Endothelial cell (in vitro differentiated cells): ENCODE data around the gene SNX25. TPM values are rescaled to one million over a fixed set of nuclear protein-coding genes. Genes with fewer than 3 reads are reported as not detected.
"Not testable (repeated sequence)": the region's sequence is repeated elsewhere in the genome, so short reads cannot be mapped to it uniquely, and the experiment has no call there.

Experiments
- DNase-seq: peaks from one replicate; pipeline ENCODE4 v3.0.0; 2021; ENCODE audit warnings: low spot score
- H3K27ac Mint-ChIP-seq: one replicate; pipeline ENCODE4 v1.8.0; 2021; ENCODE audit warnings: mixed read lengths, inconsistent platforms; ENCODE audit not compliant: unreplicated experiment
- H3K27me3 Mint-ChIP-seq: one replicate; pipeline ENCODE4 v1.8.0; 2021; ENCODE audit warnings: mild to moderate bottlenecking, moderate library complexity, mixed read lengths, inconsistent platforms; ENCODE audit not compliant: unreplicated experiment
- H3K36me3 Mint-ChIP-seq: one replicate; pipeline ENCODE4 v1.8.0; 2021; ENCODE audit warnings: mild to moderate bottlenecking, low read depth, mixed read lengths, inconsistent platforms; ENCODE audit not compliant: unreplicated experiment
- H3K4me1 Mint-ChIP-seq: one replicate; pipeline ENCODE4 v1.8.0; 2021; ENCODE audit warnings: mild to moderate bottlenecking, mixed read lengths, inconsistent platforms; ENCODE audit not compliant: unreplicated experiment
- H3K4me3 Mint-ChIP-seq: one replicate; pipeline ENCODE4 v1.8.0; 2021; ENCODE audit warnings: mild to moderate bottlenecking, mixed read lengths, inconsistent platforms; ENCODE audit not compliant: unreplicated experiment
- H3K9me3 Mint-ChIP-seq: one replicate; pipeline ENCODE4 v1.8.0; 2021; ENCODE audit warnings: mixed read lengths, inconsistent platforms; ENCODE audit not compliant: unreplicated experiment
- total RNA-seq: library from RNA; stranded (reverse); fragmentation: NEBNext Ultra II Directional; extraction: Animal tissue kit (Norgen Biotek cat#: 25700); gene quantifications from one replicate; pipeline ENCODE4 v1.2.1, GENCODE V29; 2021; ENCODE audit not compliant: unreplicated experiment
- TF ChIP-seq, protein P1 (sequence below): fragments of 200-600 bp; sonication (generic); IDR thresholded peaks from one replicate; pipeline ENCODE4 v1.5.0; 2021; ENCODE audit warnings: antibody characterized with exemption; ENCODE audit not compliant: unreplicated experiment

The SNX25 gene
- total RNA-seq, 1 donor from 2014 or later, result 19.3 TPM

DNA sequence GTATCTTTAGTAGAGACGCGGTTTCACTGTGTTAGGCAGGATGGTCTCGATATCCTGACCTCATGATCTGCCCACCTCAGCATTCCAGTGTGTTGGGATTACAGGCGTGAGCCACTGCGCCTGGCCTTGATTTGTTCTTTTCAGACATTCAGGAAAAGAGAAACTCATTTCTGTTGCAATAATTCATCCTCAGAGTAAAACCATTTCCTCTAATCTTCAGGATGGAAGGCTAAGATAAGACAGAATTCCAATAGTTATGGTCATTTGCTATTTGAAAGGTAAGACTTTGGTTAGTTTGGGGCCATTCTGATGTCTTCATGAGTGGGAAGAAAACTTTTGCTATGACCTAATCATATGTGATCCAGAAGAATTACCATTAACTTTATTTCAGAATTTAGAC is 103.3 kb downstream of the SNX25 start:
- Mint-ChIP-seq H3K9me3 (no peaks in the 10 kb centered on the region), H3K4me3 (peak overlapping the region; percentile 19), H3K27me3 (no peaks in the 10 kb centered on the region), H3K36me3 (peaks cover 44% of the 10 kb centered on the region), H3K27ac (no peak overlapping the region), H3K4me1 (peaks cover 14% of the 10 kb centered on the region)
- TF ChIP-seq, protein P1, sequence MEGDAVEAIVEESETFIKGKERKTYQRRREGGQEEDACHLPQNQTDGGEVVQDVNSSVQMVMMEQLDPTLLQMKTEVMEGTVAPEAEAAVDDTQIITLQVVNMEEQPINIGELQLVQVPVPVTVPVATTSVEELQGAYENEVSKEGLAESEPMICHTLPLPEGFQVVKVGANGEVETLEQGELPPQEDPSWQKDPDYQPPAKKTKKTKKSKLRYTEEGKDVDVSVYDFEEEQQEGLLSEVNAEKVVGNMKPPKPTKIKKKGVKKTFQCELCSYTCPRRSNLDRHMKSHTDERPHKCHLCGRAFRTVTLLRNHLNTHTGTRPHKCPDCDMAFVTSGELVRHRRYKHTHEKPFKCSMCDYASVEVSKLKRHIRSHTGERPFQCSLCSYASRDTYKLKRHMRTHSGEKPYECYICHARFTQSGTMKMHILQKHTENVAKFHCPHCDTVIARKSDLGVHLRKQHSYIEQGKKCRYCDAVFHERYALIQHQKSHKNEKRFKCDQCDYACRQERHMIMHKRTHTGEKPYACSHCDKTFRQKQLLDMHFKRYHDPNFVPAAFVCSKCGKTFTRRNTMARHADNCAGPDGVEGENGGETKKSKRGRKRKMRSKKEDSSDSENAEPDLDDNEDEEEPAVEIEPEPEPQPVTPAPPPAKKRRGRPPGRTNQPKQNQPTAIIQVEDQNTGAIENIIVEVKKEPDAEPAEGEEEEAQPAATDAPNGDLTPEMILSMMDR, result no peak
- no peak for DNase-seq

DNA sequence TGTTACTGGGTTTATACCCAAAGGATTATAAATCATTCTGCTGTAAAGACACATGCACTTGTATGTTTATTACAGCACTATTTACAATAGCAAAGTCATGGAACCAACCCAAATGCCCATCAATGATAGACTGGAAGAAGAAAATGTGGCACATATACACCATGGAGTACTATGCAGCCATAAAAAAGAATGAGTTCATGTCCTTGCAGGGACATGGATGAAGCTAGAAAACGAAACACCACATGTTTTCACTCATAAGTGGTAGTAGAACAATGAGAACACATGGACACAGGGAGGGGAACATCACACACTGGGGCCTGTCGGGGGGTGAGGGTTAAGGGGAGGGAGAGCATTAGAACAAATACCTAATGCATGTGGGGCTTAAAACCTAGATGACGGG is 108.1 kb downstream of the SNX25 start:
- Mint-ChIP-seq H3K4me1 (peaks cover 21% of the 10 kb centered on the region), H3K36me3 (peaks cover 39% of the 10 kb centered on the region)
- H3K9me3 Mint-ChIP-seq, DNase-seq, H3K4me3 Mint-ChIP-seq, H3K27ac Mint-ChIP-seq, H3K27me3 Mint-ChIP-seq: not testable (repeated sequence)

DNA sequence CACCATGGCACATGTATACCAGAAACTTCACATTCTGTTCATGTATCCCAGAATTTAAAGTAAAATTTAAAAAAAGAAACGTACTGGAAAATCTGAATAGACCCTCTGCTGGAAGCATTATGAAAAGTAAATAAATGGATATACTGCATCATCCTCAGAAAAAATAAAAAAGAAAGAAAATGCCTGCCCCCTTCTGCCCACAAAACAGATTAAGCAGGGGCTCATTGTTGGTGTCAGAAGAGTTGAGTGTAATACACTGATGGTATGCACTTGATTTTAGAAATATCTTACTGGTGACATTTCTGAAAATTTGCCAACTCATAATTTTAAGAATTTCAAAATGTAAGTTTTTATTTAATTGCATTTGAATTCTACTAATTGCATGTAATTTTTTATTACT is 108.5 kb downstream of the SNX25 start:
- Mint-ChIP-seq H3K27me3 (no peaks in the 10 kb centered on the region), H3K27ac (no peak overlapping the region), H3K4me1 (peaks cover 17% of the 10 kb centered on the region), H3K4me3 (no peak overlapping the region), H3K9me3 (no peaks in the 10 kb centered on the region), H3K36me3 (peaks cover 42% of the 10 kb centered on the region)
- TF ChIP-seq, protein P1, result no peak
- no peak for DNase-seq

DNA sequence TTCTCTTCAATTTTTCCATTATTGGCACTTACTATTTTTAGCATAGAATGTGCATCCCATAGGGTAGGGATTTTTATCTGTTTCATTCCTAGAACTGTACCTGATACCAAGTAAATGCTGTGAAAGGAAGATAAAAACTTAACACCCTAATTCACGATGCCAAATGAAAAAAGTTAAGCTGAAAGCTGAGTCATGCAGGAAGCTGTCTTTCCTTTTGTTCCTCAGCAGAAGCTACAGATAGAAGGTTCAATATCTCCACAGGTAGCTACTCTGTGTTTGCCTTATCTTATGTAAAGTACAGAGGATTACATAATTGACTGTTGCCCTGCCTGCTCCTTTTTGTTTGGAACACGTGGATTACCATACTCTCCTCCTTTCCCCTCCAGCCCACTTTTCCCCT is 109.3 kb downstream of the SNX25 start:
- Mint-ChIP-seq H3K36me3 (peaks cover 44% of the 10 kb centered on the region), H3K4me1 (peaks cover 11% of the 10 kb centered on the region), H3K27me3 (no peaks in the 10 kb centered on the region), H3K27ac (peak overlapping the region; percentile 92), H3K4me3 (no peak overlapping the region), H3K9me3 (no peaks in the 10 kb centered on the region)
- DNase-seq, result no peak
- TF ChIP-seq, protein P1, result no peak

DNA sequence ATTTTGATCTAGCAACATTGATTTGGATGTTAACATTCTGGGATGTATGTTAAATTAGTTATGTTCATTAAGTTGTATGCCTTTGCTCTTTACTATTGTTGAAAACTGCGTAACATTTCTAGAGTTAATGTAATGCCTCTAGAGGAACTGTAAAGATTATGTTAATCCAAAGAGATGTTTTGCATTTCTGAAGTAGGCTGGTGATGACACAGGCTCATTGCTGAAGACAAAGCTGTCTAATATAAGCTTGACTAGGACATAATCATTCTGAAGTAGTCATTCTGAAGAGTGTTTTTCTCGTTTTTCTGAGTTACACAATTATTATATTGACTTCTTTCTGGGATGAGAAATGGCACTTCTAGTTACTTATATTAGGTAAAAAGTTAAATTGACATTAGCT is 113.4 kb downstream of the SNX25 start:
- Mint-ChIP-seq H3K4me3 (no peak overlapping the region), H3K27ac (no peak overlapping the region), H3K36me3 (peaks cover 33% of the 10 kb centered on the region), H3K9me3 (no peaks in the 10 kb centered on the region), H3K27me3 (peaks cover 3% of the 10 kb centered on the region), H3K4me1 (peaks cover 7% of the 10 kb centered on the region)
- TF ChIP-seq, protein P1, result no peak
- DNase-seq, result no peak

DNA sequence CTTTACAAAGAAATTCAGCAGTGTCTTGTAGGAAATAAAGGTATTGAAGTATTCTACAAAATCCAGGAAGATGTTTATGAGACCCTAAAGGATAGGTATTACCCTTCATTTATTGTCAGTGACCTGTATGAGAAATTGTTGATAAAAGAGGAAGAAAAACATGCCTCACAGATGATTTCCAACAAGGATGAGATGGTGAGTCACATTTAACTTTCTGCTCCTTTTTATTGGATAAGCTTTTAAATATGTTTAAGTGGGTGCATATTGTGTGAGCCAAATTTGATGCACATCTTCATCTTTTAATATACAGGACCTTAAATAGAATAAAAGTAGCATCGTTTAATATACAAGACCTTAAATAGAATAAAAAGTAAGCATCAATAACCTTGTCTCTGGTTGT is 114.2 kb downstream of the SNX25 start:
- H3K9me3 Mint-ChIP-seq, result no peaks in the 10 kb centered on the region
- no peak overlapping the region for H3K4me3 Mint-ChIP-seq
- DNase-seq, result no peak
- peaks cover 3% of the 10 kb centered on the region for H3K4me1 Mint-ChIP-seq
- TF ChIP-seq, protein P1, result no peak
- peaks cover 37% of the 10 kb centered on the region for H3K36me3 Mint-ChIP-seq
- H3K27me3 Mint-ChIP-seq, result peaks cover 3% of the 10 kb centered on the region
- H3K27ac Mint-ChIP-seq, result no peak overlapping the region

DNA sequence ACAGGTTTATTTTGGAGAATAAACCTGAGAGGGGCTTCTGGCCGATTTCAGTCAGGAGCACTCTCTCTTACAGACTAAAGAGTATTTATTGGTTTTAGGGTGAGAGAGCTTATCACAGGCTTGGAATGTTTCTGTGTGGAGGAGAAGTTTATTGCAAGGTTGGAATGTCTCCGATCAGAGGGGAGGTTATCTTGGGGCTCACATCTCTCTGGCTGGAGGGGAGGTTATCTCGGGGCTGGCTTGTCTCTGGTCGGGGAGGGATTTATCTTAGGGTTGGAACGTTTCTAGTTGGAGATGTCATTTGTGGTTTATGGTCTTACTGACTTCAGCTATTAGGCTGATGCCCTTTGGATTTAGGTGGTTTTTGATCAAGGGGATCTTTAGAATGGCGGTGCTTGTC is 115.0 kb downstream of the SNX25 start:
- H3K4me1 Mint-ChIP-seq, DNase-seq, H3K9me3 Mint-ChIP-seq, H3K27ac Mint-ChIP-seq, H3K27me3 Mint-ChIP-seq: not testable (repeated sequence)
- peak overlapping the region; percentile 16 for H3K4me3 Mint-ChIP-seq
- H3K36me3 Mint-ChIP-seq, result peaks cover 45% of the 10 kb centered on the region

DNA sequence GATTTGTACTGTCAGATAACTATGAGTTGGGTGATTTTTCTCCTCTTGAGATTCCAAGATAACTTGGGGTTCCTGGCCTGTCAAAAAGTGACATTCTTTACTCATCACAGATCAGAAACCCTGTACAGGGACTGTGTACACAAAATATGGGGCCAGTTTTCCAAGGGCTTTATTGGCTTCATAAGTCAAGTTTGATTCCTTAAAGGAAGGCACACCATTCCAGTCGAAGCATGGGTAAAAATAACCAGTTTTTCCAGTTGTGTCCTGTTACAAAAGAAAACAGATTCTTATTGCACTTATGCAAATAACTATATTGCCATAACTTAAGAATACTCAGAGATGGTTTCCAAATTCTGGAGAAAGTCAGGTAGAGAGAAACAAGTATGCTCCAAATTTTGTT is 116.3 kb downstream of the SNX25 start:
- H3K4me3 Mint-ChIP-seq, H3K27ac Mint-ChIP-seq, H3K9me3 Mint-ChIP-seq, H3K27me3 Mint-ChIP-seq, H3K4me1 Mint-ChIP-seq, DNase-seq: not testable (repeated sequence)
- peaks cover 50% of the 10 kb centered on the region for H3K36me3 Mint-ChIP-seq
